Measurements from ENCODE around the gene RNF8.

The RNF8 gene

GRCh38 chr6:37389857-37390256, 36.1 kb downstream of the RNF8 start:
- CTCF ChIA-PET = interaction anchor here (2.2 kb wide), 1 partner anchor 17 kb away, joined by 13 read pairs; no protein-coding TSS in a partner anchor
- no peak for DNase-seq (ENCODE audit: extremely low spot score)
- TF ChIP-seq CTCF (IDR thresholded peaks at IDR 0.05; ENCODE audit: control extremely low read depth, extremely low read depth, low read depth, missing control alignments) = no peak
- POLR2A ChIA-PET = no interaction called here

GRCh38 chr6:37391120-37391519, 37.3 kb downstream of the RNF8 start:
- DNase-seq (ENCODE audit: extremely low spot score) = no peak
- TF ChIP-seq CTCF (IDR thresholded peaks at IDR 0.05; ENCODE audit: control extremely low read depth, extremely low read depth, low read depth, missing control alignments) = no peak
- POLR2A ChIA-PET = no interaction called here
- CTCF ChIA-PET = no interaction called here

GRCh38 chr6:37392821-37393220, 39.0 kb downstream of the RNF8 start:
- ChIA-PET CTCF (interaction anchor here (1.0 to 1.3 kb wide), 3 partner anchors 9 to 173 kb away, joined by 3 read pairs; no protein-coding TSS in a partner anchor), POLR2A (no interaction called here)
- no peak for DNase-seq (ENCODE audit: extremely low spot score)
- no peak for TF ChIP-seq CTCF (IDR thresholded peaks at IDR 0.05; ENCODE audit: control extremely low read depth, extremely low read depth, low read depth, missing control alignments)

- TF ChIP-seq CTCF (IDR thresholded peaks at IDR 0.05; ENCODE audit: control extremely low read depth, extremely low read depth, low read depth, missing control alignments) = no peak
- POLR2A ChIA-PET = no interaction called here
- DNase-seq (ENCODE audit: extremely low spot score) = no peak
- CTCF ChIA-PET = interaction anchor here (1.1 to 2.4 kb wide), 3 partner anchors 10 to 172 kb away, joined by 3 to 16 read pairs (median 3); no protein-coding TSS in a partner anchor
Measured at GRCh38 chr6:37393381-37393929, 39.7 kb downstream of the RNF8 start.

GRCh38 chr6:37396571-37397180, 42.9 kb downstream of the RNF8 start:
- no peak for DNase-seq (ENCODE audit: extremely low spot score)
- no peak for TF ChIP-seq CTCF (IDR thresholded peaks at IDR 0.05; ENCODE audit: control extremely low read depth, extremely low read depth, low read depth, missing control alignments)
- POLR2A ChIA-PET = no interaction called here
- CTCF ChIA-PET = interaction anchor here (1.1 to 2.4 kb wide), 5 partner anchors 11 to 59 kb away, joined by 3 to 7 read pairs (median 3); no protein-coding TSS in a partner anchor

- no peak for DNase-seq (ENCODE audit: extremely low spot score)
- POLR2A ChIA-PET = interaction anchor here (0.6 kb wide), 1 partner anchor 368 kb away, joined by 4 read pairs; no protein-coding TSS in a partner anchor
- TF ChIP-seq CTCF (IDR thresholded peaks at IDR 0.05; ENCODE audit: control extremely low read depth, extremely low read depth, low read depth, missing control alignments) = no peak
- CTCF ChIA-PET = interaction anchor here (1.1 kb wide), 2 partner anchors 17 to 183 kb away, joined by 3 read pairs; no protein-coding TSS in a partner anchor
Measured at GRCh38 chr6:37399131-37399530, 45.3 kb downstream of the RNF8 start.

Measured in GM10248 (cell line).